Right cardiac atrium (tissue), 5 donors: Measurements from ENCODE around the gene PCBP4. TPM values are rescaled to one million over a fixed set of nuclear protein-coding genes. Genes with fewer than 3 reads are reported as not detected.
A peak's percentile ranks its signal among the peaks of the same experiment; 100 is the strongest.

Experiments used
- ATAC-seq, 2 donors: fragments of 200-7000 bp; cut with Tn5 transposase; one replicate each; pipeline versions ENCODE4 v1.8.0 to v1.9.1; 2020; ENCODE audit warnings: moderate library complexity in 2 of 2, mild to moderate bottlenecking in 1 of 2
- DNase-seq, 3 donors: peaks; one replicate each; pipeline ENCODE4 v3.0.0-alpha.2; 2020
- H3K27ac ChIP-seq: one replicate; pipeline ENCODE4 v1.5.1; 2013; ENCODE audit warnings: mild to moderate bottlenecking, low read length, control low read depth, moderate library complexity
- H3K27me3 ChIP-seq: one replicate; pipeline ENCODE4 v1.6.1; 2013; ENCODE audit not compliant: control insufficient read depth, insufficient read depth
- H3K4me1 ChIP-seq: one replicate; pipeline ENCODE4 v1.6.1; 2013; ENCODE audit warnings: low read length; ENCODE audit not compliant: control insufficient read depth, insufficient read depth
- H3K4me3 ChIP-seq: one replicate; pipeline ENCODE4 v1.5.1; 2013; ENCODE audit warnings: low read length, control low read depth
- H3K9me3 ChIP-seq: one replicate; pipeline ENCODE4 v1.6.1; 2013; ENCODE audit warnings: low read length; ENCODE audit not compliant: control insufficient read depth
- WGBS: extraction: QIAGEN DNeasy Blood & Tissue Kit; methylation state at CpG from one replicate; pipeline ENCODE4 v1.1.7; 2013; 5-methylcytosine and 5-hydroxymethylcytosine counted together
- intact Hi-C, 4 donors: fragments of 100-400 bp; cut with DNase I; formaldehyde crosslinking; loops; one replicate each; pipeline versions ENCODE4 v1.11.0 to v1.14.0; 2022 to 2023
- polyA plus RNA-seq: library from polyadenylated mRNA; stranded (reverse); fragments of 200-250 nt; gene quantifications from one replicate; pipeline ENCODE4 v1.2.3, GENCODE V29; 2013
- total RNA-seq, 4 donors: library from RNA; stranded (reverse); fragmentation: NEBNext Ultra II Directional; extraction: Animal tissue kit (Norgen Biotek cat#: 25700); gene quantifications; one replicate each; pipeline ENCODE4 v1.2.1, GENCODE V29; 2021
- donor health status: healthy with polysubstance abuse.
- donor health status: DM: no; HTN: yes; CAD: no.
- donor health status: DM: no; HTN: no; CAD: no.
- donor health status: DM: no; HTN: yes; CAD: no; lungs with severe emphysema.
- donor health status: DM: yes; HTN: yes; CAD: no.

PCBP4 gene
- total and polyA plus RNA-seq, 5 donors: 62.2 to 88.1 (median 72.7) TPM

DNA sequence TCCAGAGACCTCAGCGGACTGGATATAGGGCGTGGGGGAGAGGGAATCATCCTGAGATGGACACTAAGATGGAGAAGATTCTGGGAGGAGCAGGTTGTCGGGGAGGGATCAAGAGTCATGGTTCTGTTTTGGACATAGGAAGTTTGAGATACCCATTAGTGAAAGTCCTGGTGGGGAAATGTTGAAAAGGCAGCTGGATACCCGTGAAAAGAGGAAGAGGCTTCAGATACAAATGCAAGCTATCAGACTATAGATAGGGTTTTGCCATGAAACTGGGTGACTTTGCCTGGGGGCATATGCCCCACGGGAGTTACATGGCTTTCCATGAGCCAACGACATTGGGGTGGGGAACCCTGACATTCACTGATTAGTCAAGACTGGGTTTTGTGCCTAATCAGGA lies 13.1 kb downstream of the PCBP4 start:
- peaks cover 2% of the 10 kb centered on the region for H3K4me1 ChIP-seq
- no peak for ATAC-seq
- H3K9me3 ChIP-seq: no peaks in the 10 kb centered on the region
- intact Hi-C loops: no loop called here
- H3K4me3 ChIP-seq: no peak overlapping the region
- DNase-seq: no peak
- H3K27ac ChIP-seq: no peak overlapping the region
- 67% methylated on average over 6 of the region's 6 CpGs for WGBS
- no peaks in the 10 kb centered on the region for H3K27me3 ChIP-seq

DNA sequence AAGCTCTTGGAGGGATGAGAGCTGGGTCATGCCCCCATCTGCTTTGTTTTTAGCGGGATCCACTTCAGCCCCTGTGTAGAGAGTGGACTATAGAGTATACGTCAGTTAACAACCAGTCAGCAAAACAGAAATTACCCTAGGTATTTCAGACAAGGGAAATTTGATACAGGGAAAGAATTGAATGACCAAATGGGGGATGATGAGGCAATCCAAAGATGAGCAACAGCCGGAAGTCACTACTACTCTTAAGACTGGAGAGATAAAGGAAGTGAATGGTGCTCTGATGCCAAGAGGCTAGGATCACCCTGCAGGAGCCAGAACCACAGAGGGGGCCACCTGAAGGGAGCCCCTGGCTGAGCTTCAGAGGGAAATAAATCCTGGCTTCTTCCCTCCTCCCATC lies 13.8 kb downstream of the PCBP4 start:
- Histone ChIP-seq H3K27ac (no peak overlapping the region), H3K4me1 (peaks cover 2% of the 10 kb centered on the region), H3K27me3 (no peaks in the 10 kb centered on the region), H3K4me3 (no peak overlapping the region), H3K9me3 (no peaks in the 10 kb centered on the region)
- intact Hi-C loops: no loop called here
- WGBS: 59% methylated on average over 3 of the region's 3 CpGs
- DNase-seq: no peak
- ATAC-seq: no peak

DNA sequence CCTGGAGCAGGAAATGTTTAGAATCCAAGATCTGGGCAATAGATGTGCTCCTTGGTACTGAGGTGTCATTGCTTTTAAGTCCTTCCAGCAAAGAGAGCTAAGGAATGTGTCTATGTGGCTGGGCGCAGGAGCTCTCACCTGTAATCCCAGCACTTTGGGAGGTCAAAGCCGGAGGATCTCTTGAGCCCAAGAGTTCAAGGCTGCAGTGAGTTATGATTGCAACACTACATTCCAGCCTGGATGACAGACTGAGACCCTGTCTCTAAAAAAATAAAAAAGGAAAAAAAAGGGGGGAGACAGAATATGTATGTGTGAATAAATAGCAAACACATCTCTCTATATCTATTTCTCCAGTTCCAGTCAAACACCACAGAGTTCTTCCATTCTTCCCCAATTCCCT lies 16.4 kb downstream of the PCBP4 start:
- H3K9me3 ChIP-seq: no peaks in the 10 kb centered on the region
- intact Hi-C loops: no loop called here
- DNase-seq: no peak
- H3K4me1 ChIP-seq: peaks cover 2% of the 10 kb centered on the region
- 95% methylated on average over 2 of the region's 2 CpGs for WGBS
- no peak overlapping the region for H3K27ac ChIP-seq
- ATAC-seq: no peak
- no peaks in the 10 kb centered on the region for H3K27me3 ChIP-seq
- H3K4me3 ChIP-seq: no peak overlapping the region

DNA sequence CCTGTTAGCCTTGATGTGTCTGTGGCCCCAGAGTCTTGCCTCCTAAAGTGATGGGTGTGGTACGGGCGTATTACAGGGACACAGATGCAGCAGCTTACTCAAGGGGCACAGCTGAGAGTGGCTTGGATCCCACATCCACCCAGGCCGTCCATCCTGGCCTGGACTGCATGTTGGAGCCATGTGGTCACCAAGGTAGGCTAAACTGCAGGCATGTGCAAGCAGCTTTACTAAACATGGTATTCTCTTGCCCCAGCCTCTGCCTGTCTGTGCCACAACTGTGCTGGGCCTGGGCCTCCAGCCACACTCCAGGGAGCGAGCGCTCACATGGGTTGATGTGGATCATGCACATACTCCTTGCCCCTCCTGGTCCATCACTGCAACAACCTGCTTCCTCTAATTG lies 18.1 kb downstream of the PCBP4 start:
- intact Hi-C loops: no loop called here
- ATAC-seq (no peak), DNase-seq (peak in 1 of 3 donors; percentile 18)
- Histone ChIP-seq H3K9me3 (no peaks in the 10 kb centered on the region), H3K27me3 (no peaks in the 10 kb centered on the region), H3K4me3 (no peak overlapping the region), H3K4me1 (no peaks in the 10 kb centered on the region), H3K27ac (no peak overlapping the region)
- WGBS: 94% methylated on average over 5 of the region's 5 CpGs

DNA sequence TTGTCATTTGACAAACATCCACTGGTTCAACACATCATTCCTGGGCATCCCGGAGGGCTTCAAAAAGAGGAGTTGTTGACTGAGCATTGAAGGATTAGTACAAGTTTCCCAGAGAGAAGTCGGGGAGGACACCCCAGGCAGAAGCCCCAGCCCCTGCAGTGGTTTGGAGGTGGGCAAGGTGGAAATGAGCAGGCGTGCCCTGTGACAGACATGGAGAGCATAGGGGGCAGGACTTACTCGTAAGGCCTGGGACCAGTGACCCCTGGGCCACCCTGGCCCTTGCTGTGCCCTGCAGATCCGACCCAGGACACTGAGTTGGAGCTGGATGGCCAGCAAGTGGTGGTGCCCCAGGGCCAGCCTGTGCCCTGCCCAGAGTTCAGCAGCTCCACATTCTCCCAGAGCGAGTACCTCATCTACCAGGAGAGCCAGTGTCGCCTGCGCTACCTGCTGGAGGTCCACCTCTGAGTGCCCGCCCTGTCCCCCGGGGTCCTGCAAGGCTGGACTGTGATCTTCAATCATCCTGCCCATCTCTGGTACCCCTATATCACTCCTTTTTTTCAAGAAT lies 19.2 kb downstream of the PCBP4 start:
- H3K27ac ChIP-seq: no peak overlapping the region
- no peak overlapping the region for H3K4me3 ChIP-seq
- no peaks in the 10 kb centered on the region for H3K27me3 ChIP-seq
- DNase-seq (peak in 1 of 3 donors; percentile 35), ATAC-seq (no peak)
- intact Hi-C loops: no loop called here
- WGBS: 93% methylated on average over 10 of the region's 10 CpGs
- H3K4me1 ChIP-seq: peaks cover 2% of the 10 kb centered on the region
- H3K9me3 ChIP-seq: no peaks in the 10 kb centered on the region

DNA sequence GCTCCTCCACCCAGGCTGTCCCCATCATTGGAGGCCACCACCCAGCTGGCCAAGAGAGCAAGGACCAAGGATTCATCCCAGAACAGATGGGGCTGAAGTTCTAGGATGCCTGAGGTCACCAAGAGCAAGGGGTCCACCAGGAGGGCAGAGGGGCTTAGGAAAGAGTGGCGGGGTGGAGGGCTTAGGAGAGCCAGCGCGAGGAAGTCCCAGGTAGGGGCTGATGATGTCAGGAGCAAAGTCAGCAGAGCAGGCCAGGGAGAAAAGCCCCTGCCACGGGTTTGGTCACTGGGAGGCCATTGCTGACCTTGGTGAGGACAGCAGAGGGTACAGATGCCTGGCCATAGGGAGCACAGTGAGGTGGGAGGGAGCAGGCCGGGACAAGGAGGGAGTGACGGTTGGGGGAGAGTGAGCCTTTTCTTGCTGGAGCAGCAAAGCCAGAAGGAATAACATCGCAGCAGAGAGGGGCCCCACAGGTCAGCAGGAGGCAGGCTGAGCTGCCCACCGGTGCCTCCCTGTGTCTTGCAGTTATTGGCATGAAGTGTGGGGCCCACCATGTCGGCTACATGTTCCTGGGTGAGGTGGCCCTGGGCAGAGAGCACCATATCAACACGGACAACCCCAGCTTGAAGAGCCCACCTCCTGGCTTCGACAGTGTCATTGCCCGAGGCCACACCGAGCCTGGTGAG lies 19.9 kb downstream of the PCBP4 start:
- intact Hi-C loops: no loop called here
- ATAC-seq (no peak), DNase-seq (peak in 1 of 3 donors; percentile 37)
- H3K9me3 ChIP-seq: no peaks in the 10 kb centered on the region
- H3K4me1 ChIP-seq: peaks cover 2% of the 10 kb centered on the region
- H3K27me3 ChIP-seq: no peaks in the 10 kb centered on the region
- H3K27ac ChIP-seq: no peak overlapping the region
- H3K4me3 ChIP-seq: no peak overlapping the region
- WGBS: 80% methylated on average over 13 of the region's 13 CpGs

DNA sequence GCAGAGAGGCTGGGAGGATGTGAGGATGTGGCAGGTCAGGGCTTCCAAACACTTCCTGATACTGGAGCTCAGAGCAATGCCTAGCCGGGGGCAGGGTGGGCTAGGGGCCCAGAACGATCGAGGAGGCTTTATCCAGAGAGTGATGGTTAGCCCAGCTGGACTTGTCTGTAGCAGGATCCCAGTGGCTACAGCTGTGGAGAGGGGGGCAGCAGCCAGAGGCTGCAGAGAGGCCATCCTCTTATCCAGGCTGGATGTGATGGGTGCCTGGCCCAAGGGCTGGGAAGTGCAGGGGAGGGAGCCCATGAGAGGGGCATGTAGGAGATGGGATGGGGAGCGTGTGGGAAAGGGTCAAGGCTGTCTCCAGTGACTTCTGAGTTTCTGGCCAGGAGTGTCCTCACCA lies 20.5 kb downstream of the PCBP4 start:
- 74% methylated on average over 4 of the region's 4 CpGs for WGBS
- no peak overlapping the region for H3K4me3 ChIP-seq
- H3K27me3 ChIP-seq: no peaks in the 10 kb centered on the region
- H3K9me3 ChIP-seq: no peaks in the 10 kb centered on the region
- intact Hi-C loops: no loop called here
- DNase-seq (no peak), ATAC-seq (no peak)
- H3K4me1 ChIP-seq: peaks cover 2% of the 10 kb centered on the region
- no peak overlapping the region for H3K27ac ChIP-seq

DNA sequence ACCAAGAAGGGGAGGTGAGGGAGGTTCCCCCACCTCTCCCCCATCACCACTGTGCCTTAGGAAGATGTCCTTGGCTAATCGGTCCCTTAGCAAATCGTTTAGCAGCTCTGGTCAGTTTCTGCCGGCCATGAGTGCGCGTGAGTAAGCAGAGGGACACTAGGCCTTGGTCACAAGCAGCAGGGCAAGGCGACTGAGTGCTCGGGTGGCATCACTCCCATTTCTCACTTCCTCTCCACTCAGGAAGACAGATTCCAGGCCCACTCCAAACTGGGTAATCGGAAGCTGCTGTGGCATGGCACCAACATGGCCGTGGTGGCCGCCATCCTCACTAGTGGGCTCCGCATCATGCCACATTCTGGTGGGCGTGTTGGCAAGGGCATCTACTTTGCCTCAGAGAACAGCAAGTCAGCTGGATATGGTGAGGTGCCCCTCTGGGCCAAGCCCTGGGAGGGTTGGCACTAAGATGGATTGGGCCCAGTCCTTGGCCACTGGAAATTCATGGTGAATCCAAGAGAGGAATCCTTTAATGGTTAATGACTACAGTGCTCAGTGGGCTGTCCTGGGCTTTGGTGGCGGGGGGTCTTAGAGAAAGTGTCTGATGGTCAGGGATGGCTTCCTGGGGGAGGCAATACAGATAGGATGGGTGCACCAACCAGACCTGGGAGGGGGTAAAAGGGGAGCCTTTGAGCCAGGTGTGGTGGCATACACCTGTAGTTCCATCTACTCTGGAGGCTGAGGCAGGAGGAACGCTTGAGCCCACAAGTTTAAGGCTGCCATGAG lies 21.1 kb downstream of the PCBP4 start:
- WGBS: 94% methylated on average over 14 of the region's 14 CpGs
- DNase-seq (no peak), ATAC-seq (no peak)
- Histone ChIP-seq H3K9me3 (no peaks in the 10 kb centered on the region), H3K27ac (no peak overlapping the region), H3K4me1 (peaks cover 2% of the 10 kb centered on the region), H3K4me3 (no peak overlapping the region), H3K27me3 (no peaks in the 10 kb centered on the region)
- intact Hi-C loops: no loop called here

DNA sequence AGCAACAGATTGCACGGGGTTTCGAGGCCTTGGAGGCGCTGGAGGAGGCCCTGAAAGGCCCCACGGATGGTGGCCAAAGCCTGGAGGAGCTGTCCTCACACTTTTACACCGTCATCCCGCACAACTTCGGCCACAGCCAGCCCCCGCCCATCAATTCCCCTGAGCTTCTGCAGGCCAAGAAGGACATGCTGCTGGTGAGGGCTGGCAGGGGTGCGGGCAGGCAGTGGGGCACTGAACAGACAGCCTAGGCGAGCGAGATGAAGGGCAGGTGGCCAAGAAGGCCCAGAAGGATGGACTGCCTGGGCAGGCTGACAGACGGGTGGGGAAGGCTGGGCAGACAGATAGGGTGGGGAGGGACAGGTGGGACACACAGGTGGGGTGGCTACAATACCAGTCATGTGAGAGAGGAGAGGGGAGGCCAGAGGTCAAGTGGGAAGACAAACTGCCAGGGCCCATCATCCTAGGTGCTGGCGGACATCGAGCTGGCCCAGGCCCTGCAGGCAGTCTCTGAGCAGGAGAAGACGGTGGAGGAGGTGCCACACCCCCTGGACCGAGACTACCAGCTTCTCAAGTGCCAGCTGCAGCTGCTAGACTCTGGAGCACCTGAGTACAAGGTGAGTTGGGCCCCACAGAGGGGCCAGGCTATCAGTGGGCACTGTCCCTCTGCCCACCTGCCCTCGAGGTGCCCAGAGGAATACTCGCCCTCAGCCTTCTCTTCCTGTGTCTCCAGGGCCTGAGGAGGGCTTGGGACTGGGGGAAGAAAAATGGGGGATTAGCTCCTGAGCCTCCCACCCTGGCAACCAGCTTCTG lies 22.0 kb downstream of the PCBP4 start:
- Histone ChIP-seq H3K27me3 (no peaks in the 10 kb centered on the region), H3K4me3 (no peak overlapping the region), H3K4me1 (peaks cover 2% of the 10 kb centered on the region), H3K27ac (no peak overlapping the region), H3K9me3 (no peaks in the 10 kb centered on the region)
- ATAC-seq (no peak), DNase-seq (no peak)
- WGBS: 85% methylated on average over 18 of the region's 18 CpGs
- intact Hi-C loops: no loop called here

DNA sequence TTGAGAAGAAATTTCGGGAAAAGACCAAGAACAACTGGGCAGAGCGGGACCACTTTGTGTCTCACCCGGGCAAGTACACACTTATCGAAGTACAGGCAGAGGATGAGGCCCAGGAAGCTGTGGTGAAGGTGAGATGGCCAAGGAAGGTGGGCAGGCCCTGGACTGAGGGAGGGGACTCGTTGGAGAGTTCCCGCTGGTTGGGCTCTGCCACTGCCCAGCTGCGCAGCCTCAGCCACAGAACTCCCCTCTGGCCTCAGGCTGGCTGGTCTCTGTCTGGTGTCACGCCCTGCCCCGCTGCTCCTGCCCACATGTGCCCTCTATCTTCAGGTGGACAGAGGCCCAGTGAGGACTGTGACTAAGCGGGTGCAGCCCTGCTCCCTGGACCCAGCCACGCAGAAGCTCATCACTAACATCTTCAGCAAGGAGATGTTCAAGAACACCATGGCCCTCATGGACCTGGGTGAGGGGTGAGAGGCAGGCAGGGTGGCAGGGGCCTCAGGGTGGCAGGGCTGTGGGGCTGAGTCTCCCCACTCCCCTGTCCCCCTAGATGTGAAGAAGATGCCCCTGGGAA lies 22.7 kb downstream of the PCBP4 start:
- Histone ChIP-seq H3K27me3 (no peaks in the 10 kb centered on the region), H3K4me1 (peaks cover 2% of the 10 kb centered on the region), H3K27ac (no peak overlapping the region), H3K4me3 (no peak overlapping the region), H3K9me3 (no peaks in the 10 kb centered on the region)
- intact Hi-C loops: no loop called here
- DNase-seq: no peak
- WGBS: 89% methylated on average over 11 of the region's 11 CpGs
- no peak for ATAC-seq
